CD4-positive, alpha-beta T cell treated with Interleukin-6 for 4 hours (primary cell): Measurements from ENCODE around the gene NPNT.

ENCODE experiments used
- DNase-seq: peaks from one replicate; pipeline ENCODE4 v3.0.0-alpha.2; 2020; ENCODE audit warnings: mixed read lengths

The NPNT gene

GRCh38 chr4:105972946-105973621 lies 77.8 kb downstream of the NPNT start:
- DNase-seq: no peak

- DNase-seq: no peak
Observed at GRCh38 chr4:105976915-105977314, 81.6 kb downstream of the NPNT start.

- no peak for DNase-seq
Observed at GRCh38 chr4:105978684-105979296, 83.5 kb downstream of the NPNT start.

- DNase-seq: no peak
Observed at GRCh38 chr4:105979506-105979905, 84.2 kb downstream of the NPNT start.

- DNase-seq: no peak
Observed at GRCh38 chr4:105988671-105989070, 93.4 kb downstream of the NPNT start.

- no peak for DNase-seq
Observed at GRCh38 chr4:105989485-105990242, 94.4 kb downstream of the NPNT start.

- DNase-seq: no peak
Observed at GRCh38 chr4:105990933-105991332, 95.7 kb downstream of the NPNT start.

- DNase-seq: no peak
Observed at GRCh38 chr4:105991726-105992125, 96.5 kb downstream of the NPNT start.

GRCh38 chr4:105992641-105993305 lies 97.5 kb downstream of the NPNT start:
- DNase-seq: no peak

- DNase-seq: no peak
Observed at GRCh38 chr4:105994061-105994460, 98.8 kb downstream of the NPNT start.

- no peak for DNase-seq
Observed at GRCh38 chr4:105994841-105995501, 99.7 kb downstream of the NPNT start.

GRCh38 chr4:105996845-105997244 lies 101.6 kb downstream of the NPNT start:
- DNase-seq: no peak

- no peak for DNase-seq
Observed at GRCh38 chr4:105998171-105999063, 103.1 kb downstream of the NPNT start.

GRCh38 chr4:106002994-106003393 lies 107.7 kb downstream of the NPNT start:
- DNase-seq: no peak

- DNase-seq: no peak
Observed at GRCh38 chr4:106010761-106011160, 115.5 kb downstream of the NPNT start.

GRCh38 chr4:106011387-106011786 lies 116.1 kb downstream of the NPNT start:
- DNase-seq: no peak

- DNase-seq: no peak
Observed at GRCh38 chr4:106017975-106018374, 122.7 kb downstream of the NPNT start.

- DNase-seq: no peak
Observed at GRCh38 chr4:106019771-106020170, 124.5 kb downstream of the NPNT start.
